OCI-LY7 (cell line): Measurements from ENCODE around the gene LMX1B. TPM values are rescaled to one million over a fixed set of nuclear protein-coding genes. Genes with fewer than 3 reads are reported as not detected.

Experiments used
- BruUV-seq: library from RNA; stranded (reverse); fragments of 400-500 nt; replicated peaks from 2 replicates; lab custom pipeline; 2021; lab: Mats Ljungman, UMichigan
- CTCF ChIA-PET: fragments of 300-600 bp; sonication (Branson Sonifier 250); formaldehyde crosslinking; loops from one replicate; lab custom pipeline; 2022; ENCODE audit warnings: antibody characterized with exemption; ENCODE audit not compliant: unreplicated experiment; lab: Charles Lee
- POLR2A ChIA-PET: fragments of 300-600 bp; sonication (Branson Sonifier 250); formaldehyde crosslinking; loops from one replicate; lab custom pipeline; 2022; ENCODE audit warnings: antibody characterized with exemption; lab: Charles Lee
- DNase-seq: peaks from one replicate; pipeline ENCODE4 v3.0.0-alpha.2; 2015; ENCODE audit warnings: low spot score
- H2AFZ ChIP-seq: fragments of 200-600 bp; sonication (generic), shearing (Covaris generic); 2 replicates; pipeline ENCODE4 v1.6.1; 2014; ENCODE audit warnings: mild to moderate bottlenecking, antibody characterized with exemption, low read length, moderate library complexity
- H3K27ac ChIP-seq: fragments of 200-600 bp; sonication (generic); 2 replicates; pipeline ENCODE4 v1.5.1; 2014; ENCODE audit warnings: mixed run types, low read depth, mild to moderate bottlenecking, moderate library complexity, low read length, inconsistent platforms; ENCODE audit not compliant: poor library complexity, severe bottlenecking
- H3K36me3 ChIP-seq: fragments of 200-600 bp; sonication (generic); 2 replicates; pipeline ENCODE4 v1.6.1; 2014; ENCODE audit warnings: mild to moderate bottlenecking, antibody characterized with exemption, low read length, moderate library complexity, mixed read lengths; ENCODE audit not compliant: insufficient read depth
- H3K4me1 ChIP-seq: fragments of 200-600 bp; sonication (generic); 2 replicates; pipeline ENCODE4 v1.5.1; 2014; ENCODE audit warnings: mild to moderate bottlenecking, low read length; ENCODE audit not compliant: insufficient read depth, poor library complexity, severe bottlenecking
- H3K4me2 ChIP-seq: fragments of 200-600 bp; sonication (generic); 2 replicates; pipeline ENCODE4 v1.6.1; 2014; ENCODE audit warnings: mild to moderate bottlenecking, low read length
- H3K4me3 ChIP-seq: fragments of 200-600 bp; sonication (generic); 2 replicates; pipeline ENCODE4 v1.5.1; 2014; ENCODE audit warnings: mild to moderate bottlenecking, low read depth, low read length; ENCODE audit not compliant: poor library complexity, severe bottlenecking
- H3K79me2 ChIP-seq: fragments of 200-600 bp; sonication (generic); 2 replicates; pipeline ENCODE4 v1.6.1; 2016; ENCODE audit warnings: low read depth, mild to moderate bottlenecking, low read length, moderate library complexity, mixed read lengths; ENCODE audit not compliant: insufficient read depth
- H3K9me2 ChIP-seq: fragments of 200-600 bp; sonication (generic); 2 replicates; pipeline ENCODE4 v1.6.1; 2016; ENCODE audit warnings: mild to moderate bottlenecking, low read length, mixed read lengths; ENCODE audit not compliant: insufficient read depth
- H3K9me3 ChIP-seq: fragments of 200-600 bp; sonication (generic); 2 replicates; pipeline ENCODE4 v1.6.1; 2014; ENCODE audit warnings: mild to moderate bottlenecking, mixed run types, low read length, mixed read lengths
- H4K20me1 ChIP-seq: fragments of 200-600 bp; sonication (generic); 2 replicates; pipeline ENCODE4 v1.6.1; 2014; ENCODE audit warnings: mild to moderate bottlenecking, antibody characterized with exemption, low read length, moderate library complexity, mixed read lengths; ENCODE audit not compliant: insufficient read depth
- CTCF ChIP-seq: fragments of 200-600 bp; sonication (generic); conservative IDR thresholded peaks from 2 replicates; pipeline ENCODE4 v1.5.1; 2014; ENCODE audit warnings: mild to moderate bottlenecking, antibody characterized with exemption, low read length, moderate library complexity, mixed read lengths
- EZH2phosphoT487 ChIP-seq: fragments of 200-600 bp; sonication (generic); IDR thresholded peaks from 2 replicates; pipeline ENCODE4 v1.6.1; 2018; ENCODE audit warnings: low read depth, borderline replicate concordance, mild to moderate bottlenecking, mixed run types, antibody characterized with exemption, low read length, moderate library complexity, mixed read lengths
- intact Hi-C: fragments of 100-400 bp; cut with micrococcal nuclease; formaldehyde crosslinking; loops from one replicate; pipeline ENCODE4 v1.10.0; 2022; ENCODE audit not compliant: unreplicated experiment
- total RNA-seq, 2 experiments: library from RNA; depleted of rRNA in 1 of 2; stranded (reverse); fragments of >200 nt in 1 of 2; shearing (Covaris generic) in 1 of 2; gene quantifications; 2 replicates each; pipeline ENCODE4 v1.2.3, GENCODE V29; 2014 to 2022

LMX1B gene
- total RNA-seq, 2 experiments from 2014 or later: not detected

- intact Hi-C loops: no loop called here
- Histone ChIP-seq H2AFZ (no peak overlapping the region), H3K4me1 (no peaks in the 10 kb centered on the region), H4K20me1 (no peaks in the 10 kb centered on the region), H3K36me3 (no peaks in the 10 kb centered on the region), H3K79me2 (no peaks in the 10 kb centered on the region), H3K4me2 (no peak overlapping the region), H3K27ac (no peak overlapping the region), H3K4me3 (no peak overlapping the region), H3K9me2 (no peaks in the 10 kb centered on the region), H3K9me3 (no peaks in the 10 kb centered on the region)
- DNase-seq: no peak
- ChIA-PET CTCF (no interaction called here), POLR2A (interaction anchor here (0.6 kb wide), 1 partner anchor 73 kb away, joined by 3 read pairs; no protein-coding TSS in a partner anchor)
- no TSS peak for BruUV-seq
- TF ChIP-seq EZH2phosphoT487 (no peak), CTCF (no peak)
Observed at GRCh38 chr9:126694206-126695081, 80.7 kb downstream of the LMX1B start.

- BruUV-seq: no TSS peak
- H4K20me1 ChIP-seq: no peaks in the 10 kb centered on the region
- H3K27ac ChIP-seq: no peak overlapping the region
- POLR2A ChIA-PET: no interaction called here
- H3K79me2 ChIP-seq: no peaks in the 10 kb centered on the region
- no peak overlapping the region for H3K4me3 ChIP-seq
- H2AFZ ChIP-seq: no peak overlapping the region
- no peaks in the 10 kb centered on the region for H3K36me3 ChIP-seq
- no peak for TF ChIP-seq EZH2phosphoT487
- TF ChIP-seq CTCF: no peak
- H3K9me3 ChIP-seq: no peaks in the 10 kb centered on the region
- CTCF ChIA-PET: no interaction called here
- H3K4me1 ChIP-seq: no peaks in the 10 kb centered on the region
- no peak overlapping the region for H3K4me2 ChIP-seq
- DNase-seq: no peak
- intact Hi-C loops: no loop called here
- H3K9me2 ChIP-seq: no peaks in the 10 kb centered on the region
Observed at GRCh38 chr9:126695186-126695585, 81.5 kb downstream of the LMX1B start.
